ENCODE results near the gene KIF3B. TPM values are rescaled to one million over a fixed set of nuclear protein-coding genes. Genes with fewer than 3 reads are reported as not detected.

KIF3B gene
- total and polyA plus RNA-seq, 2 donors from 2014 or later = 31.6 to 62.2 TPM

GRCh38 chr20:32314768-32315167 is 37.3 kb downstream of the KIF3B start:
- peaks cover 0 to 3% (median 0%) of the 10 kb centered on the region in 3 donors for H3K4me1 ChIP-seq (ENCODE audit: control insufficient read depth in 2 of 3, insufficient read depth in 2 of 3, low read depth in 1 of 3, low read length in 3 of 3)
- H3K27ac ChIP-seq (ENCODE audit: low read depth in 2 of 2, low read length in 2 of 2) = no peak overlapping the region
- no peak overlapping the region for H3K9ac ChIP-seq (ENCODE audit: low read length in 3 of 3)
- intact Hi-C loops (cut with DNase I) = no loop called here
- DNase-seq = no peak
- no peak overlapping the region for H3K4me3 ChIP-seq (ENCODE audit: low read length in 3 of 3)
- no peaks in the 10 kb centered on the region for H3K9me3 ChIP-seq (ENCODE audit: control insufficient read depth in 2 of 3, insufficient read depth in 1 of 3, low read length in 3 of 3)
- H3K36me3 ChIP-seq (ENCODE audit: control insufficient read depth in 2 of 3, insufficient read depth in 3 of 3, low read length in 3 of 3) = peaks cover 0 to 34% (median 25%) of the 10 kb centered on the region in 3 donors
- no peak for TF ChIP-seq CTCF (IDR thresholded peaks at IDR 0.05; ENCODE audit: borderline replicate concordance, extremely low read depth, insufficient read depth)
- FAIRE-seq = no peak
- no peaks in the 10 kb centered on the region for H3K27me3 ChIP-seq (ENCODE audit: control insufficient read depth, insufficient read depth, low read length)

GRCh38 chr20:32315399-32315798 is 37.9 kb downstream of the KIF3B start:
- DNase-seq (no peak), FAIRE-seq (no peak)
- Histone ChIP-seq H3K4me3 (ENCODE audit: low read length in 3 of 3) (no peak overlapping the region), H3K36me3 (ENCODE audit: control insufficient read depth in 2 of 3, insufficient read depth in 3 of 3, low read length in 3 of 3) (peaks cover 0 to 30% (median 20%) of the 10 kb centered on the region in 3 donors), H3K27me3 (ENCODE audit: control insufficient read depth, insufficient read depth, low read length) (no peaks in the 10 kb centered on the region), H3K9ac (ENCODE audit: low read length in 3 of 3) (no peak overlapping the region), H3K9me3 (ENCODE audit: control insufficient read depth in 2 of 3, insufficient read depth in 1 of 3, low read length in 3 of 3) (no peaks in the 10 kb centered on the region), H3K27ac (ENCODE audit: low read depth in 2 of 2, low read length in 2 of 2) (no peak overlapping the region), H3K4me1 (ENCODE audit: control insufficient read depth in 2 of 3, insufficient read depth in 2 of 3, low read depth in 1 of 3, low read length in 3 of 3) (peaks cover 0 to 3% (median 0%) of the 10 kb centered on the region in 3 donors)
- TF ChIP-seq CTCF (IDR thresholded peaks at IDR 0.05; ENCODE audit: borderline replicate concordance, extremely low read depth, insufficient read depth) = no peak
- intact Hi-C loops (cut with DNase I) = no loop called here

GRCh38 chr20:32315891-32316290 is 38.4 kb downstream of the KIF3B start:
- intact Hi-C loops (cut with DNase I) = no loop called here
- no peak for TF ChIP-seq CTCF (IDR thresholded peaks at IDR 0.05; ENCODE audit: borderline replicate concordance, extremely low read depth, insufficient read depth)
- DNase-seq (no peak), FAIRE-seq (no peak)
- Histone ChIP-seq H3K27me3 (ENCODE audit: control insufficient read depth, insufficient read depth, low read length) (no peaks in the 10 kb centered on the region), H3K27ac (ENCODE audit: low read depth in 2 of 2, low read length in 2 of 2) (no peak overlapping the region), H3K9me3 (ENCODE audit: control insufficient read depth in 2 of 3, insufficient read depth in 1 of 3, low read length in 3 of 3) (no peaks in the 10 kb centered on the region), H3K4me3 (ENCODE audit: low read length in 3 of 3) (no peak overlapping the region), H3K36me3 (ENCODE audit: control insufficient read depth in 2 of 3, insufficient read depth in 3 of 3, low read length in 3 of 3) (peaks cover 0 to 29% (median 16%) of the 10 kb centered on the region in 3 donors), H3K9ac (ENCODE audit: low read length in 3 of 3) (no peak overlapping the region), H3K4me1 (ENCODE audit: control insufficient read depth in 2 of 3, insufficient read depth in 2 of 3, low read depth in 1 of 3, low read length in 3 of 3) (peaks cover 0 to 3% (median 0%) of the 10 kb centered on the region in 3 donors)

- TF ChIP-seq CTCF (IDR thresholded peaks at IDR 0.05; ENCODE audit: borderline replicate concordance, extremely low read depth, insufficient read depth) = no peak
- H3K27ac ChIP-seq (ENCODE audit: low read depth in 2 of 2, low read length in 2 of 2) = no peak overlapping the region
- intact Hi-C loops (cut with DNase I) = no loop called here
These were observed 39.2 kb downstream of the KIF3B start for GRCh38 chr20:32316667-32317066.

More at GRCh38 chr20:32316667-32317066, 39.2 kb downstream of the KIF3B start:
- Histone ChIP-seq H3K9ac (ENCODE audit: low read length in 3 of 3) (no peak overlapping the region), H3K4me1 (ENCODE audit: control insufficient read depth in 2 of 3, insufficient read depth in 2 of 3, low read depth in 1 of 3, low read length in 3 of 3) (peaks cover 0 to 3% (median 0%) of the 10 kb centered on the region in 3 donors), H3K4me3 (ENCODE audit: low read length in 3 of 3) (no peak overlapping the region), H3K36me3 (ENCODE audit: control insufficient read depth in 2 of 3, insufficient read depth in 3 of 3, low read length in 3 of 3) (peaks cover 0 to 27% (median 14%) of the 10 kb centered on the region in 3 donors), H3K9me3 (ENCODE audit: control insufficient read depth in 2 of 3, insufficient read depth in 1 of 3, low read length in 3 of 3) (no peaks in the 10 kb centered on the region), H3K27me3 (ENCODE audit: control insufficient read depth, insufficient read depth, low read length) (no peaks in the 10 kb centered on the region)
- no peak for DNase-seq
- FAIRE-seq = no peak
